PC-3 (cell line): ENCODE results near the gene CTSW. TPM values are rescaled to one million over a fixed set of nuclear protein-coding genes. Genes with fewer than 3 reads are reported as not detected.

Experiments used
- ATAC-seq: fragments of 200-7000 bp; cut with Tn5 transposase; 2 replicates; pipeline ENCODE4 v1.9.1; 2020; ENCODE audit warnings: mild to moderate bottlenecking, moderate library complexity
- BruUV-seq: library from RNA; stranded (reverse); fragments of 400-500 nt; replicated peaks from 2 replicates; lab custom pipeline; 2021; lab: Mats Ljungman, UMichigan
- CTCF ChIA-PET: fragments of 300-600 bp; sonication (Branson Sonifier 250); formaldehyde crosslinking; loops from one replicate; lab custom pipeline; 2022; ENCODE audit warnings: antibody characterized with exemption; lab: Charles Lee
- POLR2A ChIA-PET: fragments of 300-600 bp; sonication (Branson Sonifier 250); formaldehyde crosslinking; loops from one replicate; lab custom pipeline; 2022; ENCODE audit warnings: antibody characterized with exemption; ENCODE audit not compliant: unreplicated experiment; lab: Charles Lee
- DNase-seq: peaks from one replicate; pipeline ENCODE4 v3.0.0-alpha.2; 2015
- H2AFZ ChIP-seq: fragments of 300-600 bp; sonication (generic); 2 replicates; pipeline ENCODE4 v1.6.0; 2016; ENCODE audit warnings: antibody characterized with exemption, low read length
- H3F3A ChIP-seq: fragments of 300-600 bp; sonication (generic); one replicate; pipeline ENCODE4 v1.6.0; 2017; ENCODE audit warnings: antibody characterized with exemption, low read length, control low read depth, mild to moderate bottlenecking; ENCODE audit not compliant: unreplicated experiment
- H3K27ac ChIP-seq: fragments of 300-600 bp; sonication (generic); 2 replicates; pipeline ENCODE4 v1.5.1; 2016; ENCODE audit warnings: mild to moderate bottlenecking, low read length
- H3K27me3 ChIP-seq: fragments of 300-600 bp; sonication (generic); 2 replicates; pipeline ENCODE4 v1.6.1; 2016; ENCODE audit warnings: low read length, mixed read lengths
- H3K36me3 ChIP-seq: fragments of 300-600 bp; sonication (generic); 2 replicates; pipeline ENCODE4 v1.6.1; 2016; ENCODE audit warnings: low read depth, mixed run types, low read length, mixed read lengths
- H3K4me1 ChIP-seq: fragments of 300-600 bp; sonication (generic); 2 replicates; pipeline ENCODE4 v1.5.1; 2016; ENCODE audit warnings: low read length; ENCODE audit not compliant: insufficient read depth
- H3K4me2 ChIP-seq: fragments of 300-600 bp; sonication (generic); 2 replicates; pipeline ENCODE4 v1.6.0; 2016; ENCODE audit warnings: low read length
- H3K4me3 ChIP-seq: fragments of 300-600 bp; sonication (generic); 2 replicates; pipeline ENCODE4 v1.5.1; 2016; ENCODE audit warnings: mild to moderate bottlenecking, low read length, mixed read lengths
- H3K79me2 ChIP-seq: fragments of 300-600 bp; sonication (generic); 2 replicates; pipeline ENCODE4 v1.6.1; 2017; ENCODE audit warnings: low read length, mixed read lengths
- H3K9ac ChIP-seq: fragments of 300-600 bp; sonication (generic); 2 replicates; pipeline ENCODE4 v1.6.0; 2016; ENCODE audit warnings: mild to moderate bottlenecking, low read length
- H3K9me2 ChIP-seq: fragments of 300-600 bp; sonication (generic); replicated peaks from 2 replicates; pipeline ENCODE4 v1.6.1; 2016; ENCODE audit warnings: mixed run types, low read length, mixed read lengths
- H3K9me3 ChIP-seq: fragments of 300-600 bp; sonication (generic); 2 replicates; pipeline ENCODE4 v1.6.1; 2016; ENCODE audit warnings: low read length, mixed read lengths
- H4K20me1 ChIP-seq: fragments of 300-600 bp; sonication (generic); 2 replicates; pipeline ENCODE4 v1.6.1; 2016; ENCODE audit warnings: low read length, mixed read lengths
- EZH2 ChIP-seq: fragments of 300-600 bp; sonication (generic); IDR thresholded peaks from one replicate; pipeline ENCODE4 v1.6.1; 2017; ENCODE audit warnings: antibody characterized with exemption, mild to moderate bottlenecking, low read length; ENCODE audit not compliant: unreplicated experiment
- EZH2phosphoT487 ChIP-seq: fragments of 300-600 bp; sonication (generic); IDR thresholded peaks from 2 replicates; pipeline ENCODE4 v1.6.1; 2018; ENCODE audit warnings: mild to moderate bottlenecking, antibody characterized with exemption, low read length, borderline replicate concordance
- intact Hi-C: fragments of 100-400 bp; cut with micrococcal nuclease; formaldehyde crosslinking; loops from 2 replicates; pipeline ENCODE4 v1.9.0; 2023
- total RNA-seq: library from RNA; depleted of rRNA; stranded (reverse); fragments of >200 nt; gene quantifications from 2 replicates; pipeline ENCODE4 v1.2.3, GENCODE V29; 2014
- TF ChIP-seq, protein P1 (sequence below): fragments of 300-600 bp; sonication (generic); conservative IDR thresholded peaks from 2 replicates; pipeline ENCODE4 v1.5.1; 2017; ENCODE audit warnings: antibody characterized with exemption, low read depth, mild to moderate bottlenecking, low read length

Gene CTSW
- total RNA-seq, 1 experiment from 2014 or later: 0.11 TPM

DNA sequence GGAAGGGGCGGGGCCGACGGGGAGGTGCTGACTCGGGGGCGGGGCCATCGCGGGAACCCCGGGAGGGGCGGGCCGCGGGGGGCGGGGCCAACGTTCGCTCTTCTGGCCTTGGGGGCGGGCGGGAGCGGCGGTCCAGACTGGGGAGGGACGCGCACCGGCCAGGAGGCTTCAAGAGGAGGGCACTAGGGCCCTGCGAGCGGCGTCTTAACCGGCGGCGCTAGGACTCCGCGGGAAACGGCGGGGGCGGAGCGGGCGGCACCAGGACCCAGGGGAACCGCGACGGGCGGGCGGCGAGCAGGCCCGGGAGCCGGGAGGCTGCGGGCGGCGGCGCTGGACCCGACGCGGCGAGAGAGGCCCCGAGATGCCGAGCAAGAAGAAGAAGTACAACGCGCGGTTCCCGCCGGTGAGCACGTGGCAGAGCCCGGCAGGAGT is 39.5 kb downstream of the CTSW start, which contains the start of gene DRAP1:
Gene DRAP1 (plus strand): TSS at position 286 of the 432 bp plus-strand sequence. CDS start 76 bp downstream, at position 362.
- 0 out of 2 replicates have a peak, but pooled peaks cover 6% of the 10 kb centered on the region for H4K20me1 ChIP-seq
- peak within 1 kb of the TSS; percentile 93 for H3K4me2 ChIP-seq
- H3K36me3 ChIP-seq: peaks cover 17% of the 10 kb centered on the region; the same call in 1 of the 2 replicates
- TF ChIP-seq EZH2phosphoT487 (no peak), EZH2 (no peak)
- TF ChIP-seq, protein P1, sequence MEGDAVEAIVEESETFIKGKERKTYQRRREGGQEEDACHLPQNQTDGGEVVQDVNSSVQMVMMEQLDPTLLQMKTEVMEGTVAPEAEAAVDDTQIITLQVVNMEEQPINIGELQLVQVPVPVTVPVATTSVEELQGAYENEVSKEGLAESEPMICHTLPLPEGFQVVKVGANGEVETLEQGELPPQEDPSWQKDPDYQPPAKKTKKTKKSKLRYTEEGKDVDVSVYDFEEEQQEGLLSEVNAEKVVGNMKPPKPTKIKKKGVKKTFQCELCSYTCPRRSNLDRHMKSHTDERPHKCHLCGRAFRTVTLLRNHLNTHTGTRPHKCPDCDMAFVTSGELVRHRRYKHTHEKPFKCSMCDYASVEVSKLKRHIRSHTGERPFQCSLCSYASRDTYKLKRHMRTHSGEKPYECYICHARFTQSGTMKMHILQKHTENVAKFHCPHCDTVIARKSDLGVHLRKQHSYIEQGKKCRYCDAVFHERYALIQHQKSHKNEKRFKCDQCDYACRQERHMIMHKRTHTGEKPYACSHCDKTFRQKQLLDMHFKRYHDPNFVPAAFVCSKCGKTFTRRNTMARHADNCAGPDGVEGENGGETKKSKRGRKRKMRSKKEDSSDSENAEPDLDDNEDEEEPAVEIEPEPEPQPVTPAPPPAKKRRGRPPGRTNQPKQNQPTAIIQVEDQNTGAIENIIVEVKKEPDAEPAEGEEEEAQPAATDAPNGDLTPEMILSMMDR: no peak
- no peaks in the 10 kb centered on the region for H3K27me3 ChIP-seq
- H3K4me1 ChIP-seq: peaks cover 46% of the 10 kb centered on the region
- peak; percentile 53 for ATAC-seq
- H3K27ac ChIP-seq: peak within 1 kb of the TSS; percentile 93
- H2AFZ ChIP-seq: peak within 1 kb of the TSS; percentile 58
- intact Hi-C loops: no loop called here
- H3K9ac ChIP-seq: peak within 1 kb of the TSS; percentile 92
- no peaks in the 10 kb centered on the region for H3K9me2 ChIP-seq
- peaks cover 8% of the 10 kb centered on the region for H3F3A ChIP-seq
- peaks cover 75% of the 10 kb centered on the region for H3K79me2 ChIP-seq
- POLR2A ChIA-PET: interaction anchor here (0.6 kb wide), 2 partner anchors 28 to 31 kb away, joined by 3 to 13 read pairs; partner anchors contain the start of gene FIBP
- H3K9me3 ChIP-seq: no peaks in the 10 kb centered on the region
- peak; percentile 98 for DNase-seq
- CTCF ChIA-PET: no interaction called here
- BruUV-seq: no TSS peak
- peak within 1 kb of the TSS; percentile 82 for H3K4me3 ChIP-seq

DNA sequence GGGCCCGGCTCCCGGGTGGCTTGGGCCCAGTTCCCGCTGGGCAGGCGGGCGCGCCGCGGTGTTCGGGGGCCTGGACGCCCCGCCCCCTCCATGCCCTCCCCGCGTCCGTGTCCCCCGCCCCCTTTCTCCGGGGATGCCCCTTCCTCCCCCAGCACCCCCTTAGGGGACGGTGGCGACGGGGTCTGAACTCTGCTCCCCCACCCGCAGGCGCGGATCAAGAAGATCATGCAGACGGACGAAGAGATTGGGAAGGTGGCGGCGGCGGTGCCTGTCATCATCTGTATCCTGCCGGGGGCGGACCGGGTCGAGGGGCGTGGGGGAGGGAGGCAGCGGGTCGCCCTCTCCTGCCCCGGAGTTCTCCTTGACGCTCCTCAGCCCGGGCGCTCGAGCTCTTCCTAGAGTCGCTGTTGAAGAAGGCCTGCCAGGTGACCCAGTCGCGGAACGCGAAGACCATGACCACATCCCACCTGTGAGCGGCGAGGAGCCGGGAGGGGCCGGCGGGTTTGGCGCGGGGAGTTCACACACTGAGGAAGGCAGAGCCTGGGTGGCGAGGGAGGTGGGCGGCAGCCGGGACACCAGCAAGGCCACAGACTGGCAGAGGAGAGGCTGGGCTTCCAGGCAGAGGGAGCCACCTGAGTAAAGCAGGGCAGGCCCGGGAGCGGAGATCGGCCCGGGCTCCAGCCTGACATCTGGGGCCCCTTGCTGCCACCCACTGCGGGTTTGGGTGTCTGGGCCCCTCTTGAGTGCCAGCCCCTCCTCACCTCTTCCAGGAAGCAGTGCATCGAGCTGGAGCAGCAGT is 40.1 kb downstream of the CTSW start:
- CTCF ChIA-PET: no interaction called here
- H3K4me1 ChIP-seq: peaks cover 43% of the 10 kb centered on the region

More for the DNA sequence above, 40.1 kb downstream of the CTSW start:
- H3K9me2 ChIP-seq: no peaks in the 10 kb centered on the region
- H2AFZ ChIP-seq: peak overlapping the region; percentile 58
- TSS peak; percentile 1 for BruUV-seq
- no peaks in the 10 kb centered on the region for H3K27me3 ChIP-seq
- H3K9ac ChIP-seq: peak overlapping the region; percentile 76
- peak overlapping the region; percentile 82 for H3K4me3 ChIP-seq
- intact Hi-C loops: no loop called here
- H3K36me3 ChIP-seq: peaks cover 17% of the 10 kb centered on the region; the same call in 1 of the 2 replicates
- H3K79me2 ChIP-seq: peaks cover 68% of the 10 kb centered on the region
- peak overlapping the region; percentile 93 for H3K4me2 ChIP-seq
- peak overlapping the region; percentile 29 for H3K27ac ChIP-seq
- no peaks in the 10 kb centered on the region for H3K9me3 ChIP-seq
- H3F3A ChIP-seq: peaks cover 8% of the 10 kb centered on the region
- TF ChIP-seq, protein P1: no peak
- TF ChIP-seq EZH2phosphoT487: no peak
- no peak for TF ChIP-seq EZH2
- POLR2A ChIA-PET: interaction anchor here (0.6 kb wide), 1 partner anchor 32 kb away, joined by 13 read pairs; the partner anchor contains the start of gene FIBP
- H4K20me1 ChIP-seq: 0 out of 2 replicates have a peak, but pooled peaks cover 6% of the 10 kb centered on the region
- peak; percentile 0 for ATAC-seq
- peak; percentile 34 for DNase-seq
